Measurements from ENCODE around the gene SPATA24. TPM values are rescaled to one million over a fixed set of nuclear protein-coding genes. Genes with fewer than 3 reads are reported as not detected.

SPATA24 gene
- total RNA-seq, 1 experiment from 2014 or later: 3.1 TPM

GRCh38 chr5:139418793-139419192 is 14.9 kb upstream of the SPATA24 start:
- H3K9me3 ChIP-seq (ENCODE audit: control insufficient read depth in 1 of 2, insufficient read depth in 1 of 2, low read depth in 1 of 2, low read length in 2 of 2): no peaks in the 10 kb centered on the region
- H3K79me2 ChIP-seq (ENCODE audit: insufficient read depth, low read length): no peaks in the 10 kb centered on the region
- H3K27me3 ChIP-seq (ENCODE audit: insufficient read depth, low read length): no peaks in the 10 kb centered on the region
- H3K27ac ChIP-seq (ENCODE audit: low read depth, low read length): no peak overlapping the region
- intact Hi-C loops (cut with micrococcal nuclease): no loop called here
- no peaks in the 10 kb centered on the region for H4K20me1 ChIP-seq (ENCODE audit: insufficient read depth)
- POLR2A ChIA-PET: no interaction called here
- H3K4me3 ChIP-seq (replicated peaks in 1 of 2; ENCODE audit: low read depth in 1 of 2, low read length in 2 of 2): no peak overlapping the region
- DNase-seq (ENCODE audit: low read depth, low spot score) (no peak), ATAC-seq (no peak)
- H3K4me2 ChIP-seq (ENCODE audit: low read length): no peak overlapping the region
- CTCF ChIA-PET: no interaction called here
- H2AFZ ChIP-seq (ENCODE audit: low read depth, low read length, poor library complexity, severe bottlenecking): no peak overlapping the region
- TF ChIP-seq EGR1 (IDR thresholded peaks at IDR 0.05; ENCODE audit: low read depth): no peak
- TF ChIP-seq YY1 (IDR thresholded peaks at IDR 0.05; ENCODE audit: extremely low read depth, insufficient replicate concordance, low read depth, low read length): no peak
- TF ChIP-seq ZFX (IDR thresholded peaks at IDR 0.05): no peak
- TF ChIP-seq, protein P1, sequence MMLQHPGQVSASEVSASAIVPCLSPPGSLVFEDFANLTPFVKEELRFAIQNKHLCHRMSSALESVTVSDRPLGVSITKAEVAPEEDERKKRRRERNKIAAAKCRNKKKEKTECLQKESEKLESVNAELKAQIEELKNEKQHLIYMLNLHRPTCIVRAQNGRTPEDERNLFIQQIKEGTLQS (IDR thresholded peaks at IDR 0.05): no peak
- TF ChIP-seq, protein P2, sequence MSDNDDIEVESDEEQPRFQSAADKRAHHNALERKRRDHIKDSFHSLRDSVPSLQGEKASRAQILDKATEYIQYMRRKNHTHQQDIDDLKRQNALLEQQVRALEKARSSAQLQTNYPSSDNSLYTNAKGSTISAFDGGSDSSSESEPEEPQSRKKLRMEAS (IDR thresholded peaks at IDR 0.05): no peak
- RAD21 ChIA-PET (ENCODE audit: low non-redundant PET in 1 of 2, low total read pairs in 2 of 2, uncharacterized antibody in 2 of 2, unreplicated experiment in 2 of 2): no interaction called here
- H3K36me3 ChIP-seq (ENCODE audit: control insufficient read depth in 1 of 2, insufficient read depth in 2 of 2, low read length in 2 of 2): no peaks in the 10 kb centered on the region
- no peaks in the 10 kb centered on the region for H3K9me2 ChIP-seq (ENCODE audit: insufficient read depth)
- H3K4me1 ChIP-seq (ENCODE audit: control insufficient read depth in 1 of 2, insufficient read depth in 2 of 2, low read length in 2 of 2): peaks cover 3 to 18% of the 10 kb centered on the region in 2 experiments; a peak in 3 of 4 replicates
- no TSS peak for BruUV-seq (replicated peaks)
- H3K9ac ChIP-seq (ENCODE audit: low read length): no peak overlapping the region

DNA sequence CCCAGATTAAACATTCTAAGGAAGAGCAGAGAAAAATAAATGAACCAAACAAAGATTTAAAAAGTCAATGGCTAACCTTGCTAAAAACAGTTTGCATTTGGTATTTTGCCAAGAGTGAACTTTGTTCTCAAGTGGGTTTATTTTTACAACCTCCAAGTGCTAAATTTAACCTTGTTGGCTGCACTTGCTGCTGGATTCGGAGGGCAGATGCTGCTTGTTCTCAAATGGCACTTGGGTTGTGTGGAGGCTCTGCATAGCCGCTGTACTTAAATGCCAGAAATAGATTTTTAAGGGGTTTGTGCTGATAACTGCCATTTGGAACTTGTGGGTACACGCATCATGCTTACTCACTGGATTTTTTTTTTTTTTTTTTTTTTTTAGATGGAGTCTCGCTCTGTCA is 13.3 kb upstream of the SPATA24 start:
- H2AFZ ChIP-seq (ENCODE audit: low read depth, low read length, poor library complexity, severe bottlenecking): no peak overlapping the region
- RAD21 ChIA-PET (ENCODE audit: low non-redundant PET in 1 of 2, low total read pairs in 2 of 2, uncharacterized antibody in 2 of 2, unreplicated experiment in 2 of 2): no interaction called here
- CTCF ChIA-PET: no interaction called here
- no TSS peak for BruUV-seq (replicated peaks)
- DNase-seq (ENCODE audit: low read depth, low spot score) (no peak), ATAC-seq (no peak)
- no peak overlapping the region for H3K4me3 ChIP-seq (replicated peaks in 1 of 2; ENCODE audit: low read depth in 1 of 2, low read length in 2 of 2)
- H3K27me3 ChIP-seq (ENCODE audit: insufficient read depth, low read length): no peaks in the 10 kb centered on the region
- H3K4me1 ChIP-seq (ENCODE audit: control insufficient read depth in 1 of 2, insufficient read depth in 2 of 2, low read length in 2 of 2): peaks cover 3 to 18% of the 10 kb centered on the region in 2 experiments; a peak in 3 of 4 replicates
- no peaks in the 10 kb centered on the region for H3K36me3 ChIP-seq (ENCODE audit: control insufficient read depth in 1 of 2, insufficient read depth in 2 of 2, low read length in 2 of 2)
- H3K9ac ChIP-seq (ENCODE audit: low read length): no peak overlapping the region
- H3K9me2 ChIP-seq (ENCODE audit: insufficient read depth): no peaks in the 10 kb centered on the region
- no peaks in the 10 kb centered on the region for H3K79me2 ChIP-seq (ENCODE audit: insufficient read depth, low read length)
- H3K27ac ChIP-seq (ENCODE audit: low read depth, low read length): no peak overlapping the region
- POLR2A ChIA-PET: no interaction called here
- intact Hi-C loops (cut with micrococcal nuclease): no loop called here
- no peaks in the 10 kb centered on the region for H4K20me1 ChIP-seq (ENCODE audit: insufficient read depth)
- H3K4me2 ChIP-seq (ENCODE audit: low read length): peak overlapping the region; percentile 20; the same call in 1 of the 2 replicates
- no peaks in the 10 kb centered on the region for H3K9me3 ChIP-seq (ENCODE audit: control insufficient read depth in 1 of 2, insufficient read depth in 1 of 2, low read depth in 1 of 2, low read length in 2 of 2)
- TF ChIP-seq POLR2AphosphoS5 (IDR thresholded peaks at IDR 0.05; ENCODE audit: low read depth, low read length): no peak
- no peak for TF ChIP-seq POLR2A (IDR thresholded peaks at IDR 0.05; ENCODE audit: borderline replicate concordance, extremely low read depth, insufficient read depth, insufficient read length)
- TF ChIP-seq RAD21 (IDR thresholded peaks at IDR 0.05; ENCODE audit: low read depth): no peak
- no peak for TF ChIP-seq SP1 (IDR thresholded peaks at IDR 0.05; ENCODE audit: low read depth)
- no peak for TF ChIP-seq EZH2phosphoT487 (IDR thresholded peaks at IDR 0.05; ENCODE audit: borderline replicate concordance)
- TF ChIP-seq, protein P3, sequence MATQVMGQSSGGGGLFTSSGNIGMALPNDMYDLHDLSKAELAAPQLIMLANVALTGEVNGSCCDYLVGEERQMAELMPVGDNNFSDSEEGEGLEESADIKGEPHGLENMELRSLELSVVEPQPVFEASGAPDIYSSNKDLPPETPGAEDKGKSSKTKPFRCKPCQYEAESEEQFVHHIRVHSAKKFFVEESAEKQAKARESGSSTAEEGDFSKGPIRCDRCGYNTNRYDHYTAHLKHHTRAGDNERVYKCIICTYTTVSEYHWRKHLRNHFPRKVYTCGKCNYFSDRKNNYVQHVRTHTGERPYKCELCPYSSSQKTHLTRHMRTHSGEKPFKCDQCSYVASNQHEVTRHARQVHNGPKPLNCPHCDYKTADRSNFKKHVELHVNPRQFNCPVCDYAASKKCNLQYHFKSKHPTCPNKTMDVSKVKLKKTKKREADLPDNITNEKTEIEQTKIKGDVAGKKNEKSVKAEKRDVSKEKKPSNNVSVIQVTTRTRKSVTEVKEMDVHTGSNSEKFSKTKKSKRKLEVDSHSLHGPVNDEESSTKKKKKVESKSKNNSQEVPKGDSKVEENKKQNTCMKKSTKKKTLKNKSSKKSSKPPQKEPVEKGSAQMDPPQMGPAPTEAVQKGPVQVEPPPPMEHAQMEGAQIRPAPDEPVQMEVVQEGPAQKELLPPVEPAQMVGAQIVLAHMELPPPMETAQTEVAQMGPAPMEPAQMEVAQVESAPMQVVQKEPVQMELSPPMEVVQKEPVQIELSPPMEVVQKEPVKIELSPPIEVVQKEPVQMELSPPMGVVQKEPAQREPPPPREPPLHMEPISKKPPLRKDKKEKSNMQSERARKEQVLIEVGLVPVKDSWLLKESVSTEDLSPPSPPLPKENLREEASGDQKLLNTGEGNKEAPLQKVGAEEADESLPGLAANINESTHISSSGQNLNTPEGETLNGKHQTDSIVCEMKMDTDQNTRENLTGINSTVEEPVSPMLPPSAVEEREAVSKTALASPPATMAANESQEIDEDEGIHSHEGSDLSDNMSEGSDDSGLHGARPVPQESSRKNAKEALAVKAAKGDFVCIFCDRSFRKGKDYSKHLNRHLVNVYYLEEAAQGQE (IDR thresholded peaks at IDR 0.05; ENCODE audit: low read depth): no peak
- no peak for TF ChIP-seq CEBPB (IDR thresholded peaks at IDR 0.05; ENCODE audit: low read depth)
- TF ChIP-seq, protein P4, sequence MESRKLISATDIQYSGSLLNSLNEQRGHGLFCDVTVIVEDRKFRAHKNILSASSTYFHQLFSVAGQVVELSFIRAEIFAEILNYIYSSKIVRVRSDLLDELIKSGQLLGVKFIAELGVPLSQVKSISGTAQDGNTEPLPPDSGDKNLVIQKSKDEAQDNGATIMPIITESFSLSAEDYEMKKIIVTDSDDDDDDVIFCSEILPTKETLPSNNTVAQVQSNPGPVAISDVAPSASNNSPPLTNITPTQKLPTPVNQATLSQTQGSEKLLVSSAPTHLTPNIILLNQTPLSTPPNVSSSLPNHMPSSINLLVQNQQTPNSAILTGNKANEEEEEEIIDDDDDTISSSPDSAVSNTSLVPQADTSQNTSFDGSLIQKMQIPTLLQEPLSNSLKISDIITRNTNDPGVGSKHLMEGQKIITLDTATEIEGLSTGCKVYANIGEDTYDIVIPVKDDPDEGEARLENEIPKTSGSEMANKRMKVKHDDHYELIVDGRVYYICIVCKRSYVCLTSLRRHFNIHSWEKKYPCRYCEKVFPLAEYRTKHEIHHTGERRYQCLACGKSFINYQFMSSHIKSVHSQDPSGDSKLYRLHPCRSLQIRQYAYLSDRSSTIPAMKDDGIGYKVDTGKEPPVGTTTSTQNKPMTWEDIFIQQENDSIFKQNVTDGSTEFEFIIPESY (IDR thresholded peaks at IDR 0.05; ENCODE audit: extremely low read depth, insufficient replicate concordance, low read length): no peak
- TF ChIP-seq EZH2 (IDR thresholded peaks at IDR 0.05): no peak
- TF ChIP-seq ELF1 (IDR thresholded peaks at IDR 0.05; ENCODE audit: borderline replicate concordance, low read depth): no peak
- TF ChIP-seq, protein P1 (IDR thresholded peaks at IDR 0.05): no peak
- no peak for TF ChIP-seq JUND (IDR thresholded peaks at IDR 0.05)
- no peak for TF ChIP-seq YY1 (IDR thresholded peaks at IDR 0.05; ENCODE audit: extremely low read depth, insufficient replicate concordance, low read depth, low read length)
